ENCODE results near the gene MGAT4C.
"Not testable (repeated sequence)": the region's sequence is repeated elsewhere in the genome, so short reads cannot be mapped to it uniquely, and the experiment has no call there.

MGAT4C gene

DNA sequence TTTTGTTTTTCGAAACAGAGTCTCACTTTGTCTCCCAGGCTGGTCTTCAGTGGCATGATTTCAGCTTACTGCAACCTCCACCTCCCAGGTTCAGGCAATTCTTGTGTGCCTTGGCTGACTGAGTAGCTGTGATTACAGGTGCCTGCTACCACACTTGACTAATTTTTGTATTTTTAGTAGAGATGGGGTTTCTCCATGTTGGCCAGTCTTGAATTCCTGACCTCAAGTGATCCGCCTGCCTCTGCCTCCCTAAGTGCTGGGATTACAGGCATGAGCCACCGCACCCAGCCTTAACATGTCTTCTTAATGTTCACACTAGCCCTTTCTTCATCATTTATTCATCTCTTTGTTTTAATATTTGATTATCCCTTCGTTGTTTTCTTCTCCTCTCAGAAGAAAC lies 197.1 kb downstream of the MGAT4C start:
- WGBS, 2 experiments (ENCODE audit: insufficient coverage in 2 of 2): 75 to 82% methylated on average over 2 to 4 of the region's 4 CpGs
- not testable (repeated sequence) for H3K4me3 ChIP-seq (ENCODE audit: extremely low read depth, insufficient read depth, low read length, poor library complexity, severe bottlenecking); H3K36me3 ChIP-seq (ENCODE audit: control insufficient read depth, insufficient read depth, low read length); H3K27ac ChIP-seq (ENCODE audit: low read depth, low read length, severe bottlenecking); H3K9me3 ChIP-seq (ENCODE audit: control insufficient read depth, low read length); H3K4me1 ChIP-seq (ENCODE audit: control insufficient read depth, insufficient read depth, low read length, poor library complexity, severe bottlenecking)

DNA sequence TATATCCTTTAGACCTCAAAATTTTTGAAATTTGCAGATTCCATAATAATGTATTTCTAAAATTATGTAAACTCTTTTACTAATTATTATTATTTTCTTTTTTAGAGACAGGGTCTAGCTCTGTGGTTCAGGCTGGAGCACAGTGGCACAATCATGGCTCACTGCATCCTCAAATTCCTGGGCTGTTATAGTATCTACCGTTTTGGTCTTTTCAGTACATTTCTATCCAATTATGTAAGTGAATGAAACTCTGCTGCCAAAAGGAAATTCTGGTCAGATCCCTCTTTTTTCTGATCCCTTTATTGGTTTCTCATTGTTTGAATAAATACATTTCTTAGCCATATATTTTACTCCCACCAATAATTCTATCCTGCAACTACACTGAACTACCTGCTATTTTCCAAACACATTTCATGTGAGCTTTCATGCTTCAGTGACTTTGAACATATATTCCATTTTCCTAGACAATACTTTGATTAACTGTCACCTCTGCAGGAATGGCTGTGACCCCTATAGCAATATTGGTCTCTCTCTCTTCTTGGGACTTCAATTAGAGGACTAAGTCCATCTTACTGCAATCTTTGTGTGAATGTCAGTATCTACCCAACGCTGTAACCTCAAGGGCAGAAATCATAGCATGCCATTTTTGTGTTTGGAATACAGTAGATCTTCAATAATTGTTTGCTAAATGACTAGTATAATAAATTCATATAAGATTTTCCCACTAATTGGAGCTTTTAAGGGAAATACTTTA lies 198.9 kb downstream of the MGAT4C start:
- Histone ChIP-seq H3K4me1 (ENCODE audit: control insufficient read depth, insufficient read depth, low read length, poor library complexity, severe bottlenecking) (no peaks in the 10 kb centered on the region), H3K27ac (ENCODE audit: low read depth, low read length, severe bottlenecking) (no peak overlapping the region), H3K9me3 (ENCODE audit: control insufficient read depth, low read length) (no peaks in the 10 kb centered on the region), H3K4me3 (ENCODE audit: extremely low read depth, insufficient read depth, low read length, poor library complexity, severe bottlenecking) (no peak overlapping the region), H3K36me3 (ENCODE audit: control insufficient read depth, insufficient read depth, low read length) (no peaks in the 10 kb centered on the region)
- no CpG with 5 or more reads among the region's 2 CpGs for WGBS, 2 experiments (ENCODE audit: insufficient coverage in 2 of 2)

- Histone ChIP-seq H3K4me3 (ENCODE audit: extremely low read depth, insufficient read depth, low read length, poor library complexity, severe bottlenecking) (no peak overlapping the region), H3K4me1 (ENCODE audit: control insufficient read depth, insufficient read depth, low read length, poor library complexity, severe bottlenecking) (no peaks in the 10 kb centered on the region), H3K36me3 (ENCODE audit: control insufficient read depth, insufficient read depth, low read length) (no peaks in the 10 kb centered on the region), H3K27ac (ENCODE audit: low read depth, low read length, severe bottlenecking) (no peak overlapping the region), H3K9me3 (ENCODE audit: control insufficient read depth, low read length) (no peaks in the 10 kb centered on the region)
- WGBS, 2 experiments (ENCODE audit: insufficient coverage in 2 of 2): 88 to 100% methylated on average over 1 of the region's 5 CpGs
Observed at GRCh38 chr12:86052921-86053320, 203.3 kb downstream of the MGAT4C start.

DNA sequence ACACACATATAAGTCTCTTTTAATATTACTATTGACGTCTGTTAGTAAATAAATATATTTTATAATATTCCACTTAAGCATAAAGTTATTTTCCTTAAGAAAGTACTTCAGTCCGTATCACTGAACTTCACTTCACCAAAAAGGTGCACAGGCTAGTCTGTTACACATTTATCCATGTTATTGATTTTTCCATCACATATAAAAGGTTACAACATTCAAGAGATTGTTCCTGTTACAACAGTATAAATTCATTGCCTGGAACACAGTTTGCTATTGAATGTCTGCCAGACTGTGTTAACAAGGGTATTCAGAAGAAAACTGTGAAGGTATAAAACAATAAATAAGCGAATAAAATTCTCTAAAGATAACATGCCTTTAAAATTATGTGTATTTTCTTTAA lies 206.2 kb downstream of the MGAT4C start:
- Histone ChIP-seq H3K4me1 (ENCODE audit: control insufficient read depth, insufficient read depth, low read length, poor library complexity, severe bottlenecking) (no peaks in the 10 kb centered on the region), H3K4me3 (ENCODE audit: extremely low read depth, insufficient read depth, low read length, poor library complexity, severe bottlenecking) (no peak overlapping the region), H3K36me3 (ENCODE audit: control insufficient read depth, insufficient read depth, low read length) (no peaks in the 10 kb centered on the region), H3K27ac (ENCODE audit: low read depth, low read length, severe bottlenecking) (no peak overlapping the region), H3K9me3 (ENCODE audit: control insufficient read depth, low read length) (no peaks in the 10 kb centered on the region)
- no CpG with 5 or more reads among the region's 3 CpGs for WGBS, 2 experiments (ENCODE audit: insufficient coverage in 2 of 2)

DNA sequence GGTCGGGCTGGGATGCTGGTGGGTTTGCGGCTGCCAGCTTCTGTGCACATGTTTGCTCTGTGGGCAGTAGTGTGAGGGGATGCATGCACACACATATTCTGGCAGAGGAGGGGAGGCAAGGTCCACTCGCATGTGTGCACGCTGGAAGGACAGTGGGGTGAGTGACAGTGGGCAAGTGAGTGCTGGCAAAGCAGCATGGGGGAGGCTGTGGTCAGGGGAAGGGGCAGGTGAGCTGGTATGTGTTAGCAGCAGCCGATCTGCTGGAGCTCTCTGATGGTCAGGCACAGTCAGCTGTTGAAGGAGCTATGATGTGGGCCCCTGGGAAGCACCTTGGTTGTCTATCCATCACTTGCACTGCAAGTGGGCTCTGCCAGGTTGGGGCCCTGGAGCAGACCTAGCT lies 211.8 kb downstream of the MGAT4C start:
- Histone ChIP-seq H3K4me3 (ENCODE audit: extremely low read depth, insufficient read depth, low read length, poor library complexity, severe bottlenecking) (no peak overlapping the region), H3K36me3 (ENCODE audit: control insufficient read depth, insufficient read depth, low read length) (no peaks in the 10 kb centered on the region), H3K4me1 (ENCODE audit: control insufficient read depth, insufficient read depth, low read length, poor library complexity, severe bottlenecking) (no peaks in the 10 kb centered on the region), H3K9me3 (ENCODE audit: control insufficient read depth, low read length) (no peaks in the 10 kb centered on the region), H3K27ac (ENCODE audit: low read depth, low read length, severe bottlenecking) (no peak overlapping the region)
- WGBS, 2 experiments (ENCODE audit: insufficient coverage in 2 of 2): 92 to 96% methylated on average over 5 of the region's 5 CpGs

DNA sequence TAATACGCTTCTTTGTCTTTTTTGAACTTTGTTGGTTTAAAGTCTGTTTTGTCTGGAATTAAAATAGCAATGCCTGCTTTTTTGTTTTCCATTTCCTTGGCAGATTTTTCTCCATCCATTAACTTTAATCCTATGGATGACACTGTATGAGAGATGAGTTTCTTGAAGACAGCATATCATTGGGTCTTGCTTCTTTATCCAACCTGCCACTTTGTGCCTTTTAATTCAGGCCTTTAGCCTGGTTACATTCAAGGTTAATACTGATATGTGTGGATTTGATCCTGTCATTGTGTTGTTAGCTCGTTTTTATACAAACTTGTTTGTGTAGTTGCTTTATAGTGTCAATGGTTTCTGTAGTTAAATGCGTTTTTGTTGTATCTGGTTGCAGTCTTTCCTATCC lies 214.1 kb downstream of the MGAT4C start:
- no peaks in the 10 kb centered on the region for H3K36me3 ChIP-seq (ENCODE audit: control insufficient read depth, insufficient read depth, low read length)
- H3K4me1 ChIP-seq (ENCODE audit: control insufficient read depth, insufficient read depth, low read length, poor library complexity, severe bottlenecking): no peaks in the 10 kb centered on the region
- H3K9me3 ChIP-seq (ENCODE audit: control insufficient read depth, low read length): no peaks in the 10 kb centered on the region
- no peak overlapping the region for H3K4me3 ChIP-seq (ENCODE audit: extremely low read depth, insufficient read depth, low read length, poor library complexity, severe bottlenecking)
- H3K27ac ChIP-seq (ENCODE audit: low read depth, low read length, severe bottlenecking): no peak overlapping the region
- WGBS, 2 experiments (ENCODE audit: insufficient coverage in 2 of 2): no CpG with 5 or more reads among the region's 3 CpGs

GRCh38 chr12:86018361-86018760 lies 237.8 kb downstream of the MGAT4C start:
- H3K4me3 ChIP-seq (ENCODE audit: extremely low read depth, insufficient read depth, low read length, poor library complexity, severe bottlenecking): no peak overlapping the region
- no peak overlapping the region for H3K27ac ChIP-seq (ENCODE audit: low read depth, low read length, severe bottlenecking)
- no peaks in the 10 kb centered on the region for H3K4me1 ChIP-seq (ENCODE audit: control insufficient read depth, insufficient read depth, low read length, poor library complexity, severe bottlenecking)
- H3K36me3 ChIP-seq (ENCODE audit: control insufficient read depth, insufficient read depth, low read length): no peaks in the 10 kb centered on the region
- 90 to 100% methylated on average over 1 to 2 of the region's 3 CpGs for WGBS, 2 experiments (ENCODE audit: insufficient coverage in 2 of 2)
- H3K9me3 ChIP-seq (ENCODE audit: control insufficient read depth, low read length): no peaks in the 10 kb centered on the region

DNA sequence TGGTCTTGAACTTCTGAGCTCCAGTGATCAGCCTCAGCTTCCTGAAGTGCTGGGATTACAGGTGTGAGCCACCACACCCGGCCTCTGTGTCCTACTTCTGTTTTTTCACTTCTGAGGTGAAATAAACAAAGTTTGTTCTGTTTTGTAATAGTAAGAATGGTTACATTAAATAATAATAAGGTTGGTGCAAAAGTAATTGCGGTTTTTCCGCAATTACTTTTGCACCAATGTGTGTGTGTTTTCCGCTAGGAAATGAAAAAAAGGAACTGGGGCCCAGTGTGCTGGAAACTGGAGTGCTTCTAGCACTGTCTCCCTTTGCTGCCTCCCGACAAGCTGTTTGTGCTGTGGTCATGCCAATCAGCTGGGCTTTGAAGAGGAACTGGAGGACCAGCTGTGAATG lies 241.2 kb downstream of the MGAT4C start:
- no peak overlapping the region for H3K4me3 ChIP-seq (ENCODE audit: extremely low read depth, insufficient read depth, low read length, poor library complexity, severe bottlenecking)
- 87 to 98% methylated on average over 4 to 5 of the region's 5 CpGs for WGBS, 2 experiments (ENCODE audit: insufficient coverage in 2 of 2)

GRCh38 chr12:86006727-86007126 lies 249.5 kb downstream of the MGAT4C start:
- no peak overlapping the region for H3K4me3 ChIP-seq (ENCODE audit: extremely low read depth, insufficient read depth, low read length, poor library complexity, severe bottlenecking)
- H3K27ac ChIP-seq (ENCODE audit: low read depth, low read length, severe bottlenecking): no peak overlapping the region
- H3K36me3 ChIP-seq (ENCODE audit: control insufficient read depth, insufficient read depth, low read length): no peaks in the 10 kb centered on the region
- no peaks in the 10 kb centered on the region for H3K9me3 ChIP-seq (ENCODE audit: control insufficient read depth, low read length)
- no peaks in the 10 kb centered on the region for H3K4me1 ChIP-seq (ENCODE audit: control insufficient read depth, insufficient read depth, low read length, poor library complexity, severe bottlenecking)

More for the DNA sequence above, 241.2 kb downstream of the MGAT4C start:
- Histone ChIP-seq H3K27ac (ENCODE audit: low read depth, low read length, severe bottlenecking) (no peak overlapping the region), H3K4me1 (ENCODE audit: control insufficient read depth, insufficient read depth, low read length, poor library complexity, severe bottlenecking) (no peaks in the 10 kb centered on the region), H3K9me3 (ENCODE audit: control insufficient read depth, low read length) (no peaks in the 10 kb centered on the region), H3K36me3 (ENCODE audit: control insufficient read depth, insufficient read depth, low read length) (no peaks in the 10 kb centered on the region)

DNA sequence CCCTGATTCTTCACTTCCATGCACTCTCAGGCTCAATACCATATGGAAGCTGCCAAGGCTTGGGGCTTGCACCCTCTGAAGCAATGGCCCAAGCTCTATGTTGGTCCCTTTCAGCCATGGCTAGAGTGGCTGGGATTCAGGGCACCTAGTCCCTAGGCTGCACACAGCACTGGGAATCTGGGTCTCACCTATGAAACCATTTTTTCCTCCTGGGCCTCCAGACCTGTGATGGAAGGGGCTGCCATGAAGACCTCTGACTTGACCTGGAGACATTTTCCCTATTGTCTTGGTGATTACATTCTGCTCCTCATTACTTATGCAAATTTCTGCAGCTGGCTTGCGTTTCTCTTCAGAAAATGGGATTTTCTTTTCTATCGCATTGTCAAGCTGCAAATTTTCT lies 258.1 kb downstream of the MGAT4C start:
- Histone ChIP-seq H3K4me3 (ENCODE audit: extremely low read depth, insufficient read depth, low read length, poor library complexity, severe bottlenecking) (no peak overlapping the region), H3K27ac (ENCODE audit: low read depth, low read length, severe bottlenecking) (no peak overlapping the region), H3K36me3 (ENCODE audit: control insufficient read depth, insufficient read depth, low read length) (no peaks in the 10 kb centered on the region), H3K4me1 (ENCODE audit: control insufficient read depth, insufficient read depth, low read length, poor library complexity, severe bottlenecking) (no peaks in the 10 kb centered on the region), H3K9me3 (ENCODE audit: control insufficient read depth, low read length) (peaks cover 7% of the 10 kb centered on the region)
- WGBS, 2 experiments (ENCODE audit: insufficient coverage in 2 of 2): 86 to 89% methylated on average over 2 of the region's 2 CpGs

GRCh38 chr12:85996280-85996679 lies 259.9 kb downstream of the MGAT4C start:
- no CpG with 5 or more reads among the region's 3 CpGs for whole genome bisulfite sequencing, 2 experiments (ENCODE audit: insufficient coverage in 2 of 2)
- Histone ChIP-seq H3K9me3 (ENCODE audit: control insufficient read depth, low read length) (peaks cover 11% of the 10 kb centered on the region), H3K4me3 (ENCODE audit: extremely low read depth, insufficient read depth, low read length, poor library complexity, severe bottlenecking) (no peak overlapping the region), H3K36me3 (ENCODE audit: control insufficient read depth, insufficient read depth, low read length) (no peaks in the 10 kb centered on the region), H3K27ac (ENCODE audit: low read depth, low read length, severe bottlenecking) (no peak overlapping the region), H3K4me1 (ENCODE audit: control insufficient read depth, insufficient read depth, low read length, poor library complexity, severe bottlenecking) (no peaks in the 10 kb centered on the region)

Measured in mesodermal cell (in vitro differentiated cells).